NCI-H2196 treated with DMSO at 0.1 percent for 48 hours (cell line): ENCODE measurements around the gene CRCP.
"Not testable (repeated sequence)": the region's sequence is repeated elsewhere in the genome, so short reads cannot be mapped to it uniquely, and the experiment has no call there.

Source experiments
- DNase-seq: peaks from one replicate; lab custom pipeline; 2025; ENCODE audit not compliant: unreplicated experiment; lab: John Stamatoyannopoulos, UW

Gene CRCP

DNA sequence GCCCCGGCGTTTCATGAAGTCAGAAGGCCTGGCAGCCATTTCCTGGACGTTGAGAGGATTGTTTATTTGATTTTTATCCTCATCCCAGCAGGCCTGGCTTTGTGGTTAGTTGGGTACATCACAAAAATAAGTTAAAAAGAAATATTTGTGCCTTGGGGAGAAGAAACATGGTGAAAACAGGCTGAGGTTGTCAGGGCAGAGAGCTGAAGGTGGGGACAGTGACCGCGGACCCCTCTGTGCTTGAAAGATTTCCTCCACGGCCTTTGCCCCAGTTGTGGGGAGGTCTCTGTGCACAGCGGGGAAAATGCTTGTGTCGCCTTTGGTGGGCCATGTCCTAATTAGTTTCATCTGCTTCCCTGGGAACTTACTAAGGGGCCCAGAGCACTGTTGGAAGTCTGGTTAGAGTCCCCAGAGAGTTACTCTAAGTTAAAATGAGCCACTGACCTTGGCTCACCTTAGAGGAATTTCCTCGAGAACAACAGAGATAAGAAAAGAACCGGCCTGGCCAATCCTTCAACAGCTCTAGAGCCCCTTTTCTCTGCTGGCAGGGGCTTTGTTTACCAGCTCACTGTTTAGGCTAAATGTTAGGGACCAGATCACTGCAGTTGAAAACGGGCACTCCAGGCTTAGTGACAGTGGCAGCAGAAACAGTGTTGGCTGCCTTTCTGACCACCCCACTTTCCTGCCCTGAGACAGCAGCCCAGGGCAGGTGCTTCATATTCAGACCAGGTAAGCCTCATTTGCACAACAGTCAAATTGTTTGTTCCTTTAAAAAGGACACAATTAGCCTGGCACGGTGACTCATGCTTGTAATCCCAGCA lies 37.9 kb downstream of the CRCP start:
- no peak for DNase-seq

DNA sequence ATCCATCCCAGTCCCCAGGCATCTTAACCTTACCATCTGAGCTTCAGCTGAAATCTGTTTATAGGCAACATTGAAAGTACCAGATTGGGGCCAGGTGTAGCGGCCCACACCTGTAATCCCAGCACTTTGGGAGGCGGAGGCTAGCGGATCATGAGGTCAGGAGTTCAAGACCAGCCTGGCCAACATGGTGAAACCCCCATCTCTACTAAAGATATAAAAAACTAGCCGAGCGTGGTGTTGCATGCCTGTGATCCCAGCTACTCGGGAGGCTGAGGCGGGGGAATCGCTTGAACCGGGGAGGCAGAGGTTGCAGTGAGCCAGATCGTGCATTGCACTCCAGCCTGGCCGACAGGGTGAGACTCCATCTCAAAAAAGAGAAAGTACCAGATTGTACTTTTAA lies 39.0 kb downstream of the CRCP start:
- no peak for DNase-seq

DNA sequence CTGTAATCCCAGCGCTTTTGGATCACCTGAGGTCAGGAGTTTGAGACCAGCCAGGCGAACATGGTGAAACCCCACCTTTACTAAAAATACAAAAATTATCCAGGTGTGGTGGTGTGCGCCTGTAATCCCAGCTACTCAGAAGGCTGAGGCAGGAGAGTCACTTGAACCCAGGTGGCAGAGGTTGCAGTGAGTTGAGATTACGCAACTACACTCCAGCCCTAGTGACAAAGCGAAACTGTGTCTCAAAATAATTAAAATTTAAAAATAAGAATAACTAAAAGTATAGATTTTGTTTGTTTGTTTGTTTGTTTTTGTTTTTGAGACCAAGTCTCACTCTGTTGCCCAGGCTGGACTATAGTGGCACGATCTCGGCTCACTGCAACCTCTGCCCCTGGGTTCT lies 41.4 kb downstream of the CRCP start:
- not testable (repeated sequence) for DNase-seq

DNA sequence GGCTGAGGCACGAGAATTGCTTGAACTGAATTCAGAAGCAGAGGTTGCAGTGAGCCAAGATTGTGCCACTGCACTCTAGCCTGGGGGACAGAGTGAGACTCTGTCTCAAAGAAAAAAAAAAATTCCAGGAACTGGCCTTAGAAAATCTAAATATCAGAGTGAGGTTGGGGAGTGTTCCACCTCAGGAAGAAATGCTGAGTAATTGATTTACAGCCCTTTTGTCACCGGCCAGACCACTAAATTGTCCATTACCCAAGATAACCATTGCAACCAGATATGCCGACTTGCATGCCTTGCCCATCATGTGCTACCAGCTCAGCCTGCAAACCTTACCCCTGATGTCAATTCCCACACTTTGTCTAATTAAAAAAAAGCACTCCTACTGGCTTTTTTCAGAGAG lies 42.4 kb downstream of the CRCP start:
- DNase-seq = no peak

- DNase-seq = no peak
These were observed 48.0 kb downstream of the CRCP start for GRCh38 chr7:66162622-66163021.

DNA sequence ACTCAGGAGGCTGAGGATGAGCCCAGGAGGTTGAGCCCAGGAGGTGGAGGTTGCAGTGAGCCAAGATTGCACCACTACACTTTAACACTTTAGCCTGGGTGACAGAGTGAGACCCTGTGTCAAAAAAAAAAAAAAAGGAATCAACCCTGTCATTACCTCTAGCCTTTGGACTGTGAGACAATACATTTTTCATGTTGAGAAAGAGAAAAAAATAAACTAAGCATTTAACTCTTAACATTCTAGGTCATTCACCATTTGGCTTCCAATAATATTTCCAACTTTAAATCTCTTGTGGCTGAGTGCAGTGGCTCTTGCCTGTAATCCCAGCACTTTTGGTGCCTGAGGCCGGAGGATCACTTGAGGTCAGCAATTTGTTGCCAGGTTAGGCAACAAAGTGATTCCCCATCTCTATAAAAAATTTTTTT lies 48.6 kb downstream of the CRCP start:
- no peak for DNase-seq

- no peak for DNase-seq
These were observed 49.7 kb downstream of the CRCP start for GRCh38 chr7:66164356-66164755.

- peak; percentile 53 for DNase-seq
These were observed 53.2 kb downstream of the CRCP start for GRCh38 chr7:66167773-66168387.

- DNase-seq = no peak
These were observed 55.0 kb downstream of the CRCP start for GRCh38 chr7:66169616-66170015.

GRCh38 chr7:66170309-66171231 lies 55.9 kb downstream of the CRCP start:
- no peak for DNase-seq

GRCh38 chr7:66172536-66173401 lies 58.1 kb downstream of the CRCP start:
- DNase-seq = not testable (repeated sequence)

GRCh38 chr7:66173856-66174255 lies 59.2 kb downstream of the CRCP start:
- no peak for DNase-seq

- not testable (repeated sequence) for DNase-seq
These were observed 60.4 kb downstream of the CRCP start for GRCh38 chr7:66175006-66175405.

DNA sequence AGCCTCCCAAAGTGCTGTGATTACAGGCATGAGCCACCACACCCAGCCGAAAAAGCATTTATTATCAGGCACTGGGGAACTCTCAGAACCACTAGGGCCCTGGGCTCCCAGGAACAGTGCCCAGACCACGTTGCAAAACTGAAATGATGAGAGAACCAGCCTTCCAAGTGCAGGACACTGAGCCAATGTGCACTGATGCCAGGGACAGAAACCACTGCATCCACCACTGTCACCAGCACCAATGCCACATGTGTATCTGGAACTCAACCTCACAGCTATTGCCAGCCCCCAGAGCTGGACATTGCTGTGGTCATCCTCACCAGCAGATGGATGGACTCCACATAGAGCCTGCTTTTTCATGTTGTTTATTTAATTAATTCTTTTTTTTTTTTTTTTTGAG lies 62.3 kb downstream of the CRCP start:
- no peak for DNase-seq

DNA sequence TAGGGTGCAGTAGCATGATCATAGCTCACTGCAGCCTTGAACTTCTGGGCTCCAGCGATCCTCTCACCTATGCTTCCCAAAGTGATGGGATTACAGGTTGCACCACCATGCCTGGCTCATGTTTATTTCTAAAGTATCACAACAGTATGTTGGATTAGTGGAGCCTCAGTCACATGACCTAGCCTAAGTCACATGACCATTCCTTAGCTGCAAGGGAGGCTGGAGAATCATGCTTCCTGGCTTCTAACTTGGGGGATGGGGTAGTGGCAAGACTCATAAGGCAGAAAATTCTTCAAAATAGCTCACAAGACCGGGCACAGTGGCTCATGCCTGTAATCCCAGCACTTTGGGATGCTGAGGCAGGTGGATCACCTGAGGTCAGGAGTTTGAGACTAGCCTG lies 63.6 kb downstream of the CRCP start:
- no peak for DNase-seq

- no peak for DNase-seq
These were observed 66.7 kb downstream of the CRCP start for GRCh38 chr7:66181329-66181728.

GRCh38 chr7:66181845-66182244 lies 67.2 kb downstream of the CRCP start:
- no peak for DNase-seq

DNA sequence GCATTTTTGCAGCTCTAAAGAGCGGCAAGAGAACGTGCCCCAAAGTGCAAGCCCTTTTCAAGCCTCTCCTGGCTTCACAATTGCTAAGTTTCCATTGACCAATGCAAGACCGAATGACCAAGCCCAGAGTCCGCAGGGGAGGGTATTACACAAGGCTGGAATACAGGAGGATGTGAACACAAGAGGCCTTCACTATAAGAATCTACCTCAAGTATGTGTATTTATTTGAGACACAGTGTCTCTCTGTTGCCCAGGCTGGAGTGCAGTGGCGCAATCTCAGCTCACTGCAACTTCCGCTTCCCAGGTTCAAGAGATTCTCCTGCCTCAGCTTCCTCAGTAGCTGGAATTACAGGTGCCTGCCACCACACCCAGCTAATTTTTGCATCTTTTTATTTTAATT lies 68.3 kb downstream of the CRCP start:
- DNase-seq = no peak

GRCh38 chr7:66183700-66184099 lies 69.1 kb downstream of the CRCP start:
- DNase-seq = no peak

DNA sequence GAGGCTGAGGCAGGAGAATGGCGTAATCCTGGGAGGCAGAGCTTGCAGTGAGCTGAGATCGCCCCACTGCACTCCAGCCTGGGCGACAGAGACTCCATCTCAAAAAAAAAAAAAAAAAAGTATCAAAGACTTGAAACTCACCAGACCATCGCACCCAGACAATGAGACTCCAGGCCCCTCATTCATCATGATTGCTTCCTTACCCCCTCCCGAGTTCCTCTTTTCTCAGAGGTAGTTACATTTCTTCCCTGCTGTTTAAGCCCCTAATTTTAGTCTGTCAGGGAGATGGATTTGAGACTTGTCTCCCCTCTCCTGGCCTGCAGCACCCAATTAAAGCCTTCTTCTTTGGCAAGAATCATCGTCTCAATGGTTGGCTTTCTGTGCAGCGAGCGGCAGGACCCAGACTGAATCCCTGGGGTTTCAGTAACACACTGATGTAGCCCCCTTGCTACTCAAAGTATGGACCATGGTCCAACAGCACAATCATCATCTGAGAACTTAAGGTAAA lies 71.1 kb downstream of the CRCP start:
- DNase-seq = no peak
